ENCODE results near the gene KCNV2.

DNA sequence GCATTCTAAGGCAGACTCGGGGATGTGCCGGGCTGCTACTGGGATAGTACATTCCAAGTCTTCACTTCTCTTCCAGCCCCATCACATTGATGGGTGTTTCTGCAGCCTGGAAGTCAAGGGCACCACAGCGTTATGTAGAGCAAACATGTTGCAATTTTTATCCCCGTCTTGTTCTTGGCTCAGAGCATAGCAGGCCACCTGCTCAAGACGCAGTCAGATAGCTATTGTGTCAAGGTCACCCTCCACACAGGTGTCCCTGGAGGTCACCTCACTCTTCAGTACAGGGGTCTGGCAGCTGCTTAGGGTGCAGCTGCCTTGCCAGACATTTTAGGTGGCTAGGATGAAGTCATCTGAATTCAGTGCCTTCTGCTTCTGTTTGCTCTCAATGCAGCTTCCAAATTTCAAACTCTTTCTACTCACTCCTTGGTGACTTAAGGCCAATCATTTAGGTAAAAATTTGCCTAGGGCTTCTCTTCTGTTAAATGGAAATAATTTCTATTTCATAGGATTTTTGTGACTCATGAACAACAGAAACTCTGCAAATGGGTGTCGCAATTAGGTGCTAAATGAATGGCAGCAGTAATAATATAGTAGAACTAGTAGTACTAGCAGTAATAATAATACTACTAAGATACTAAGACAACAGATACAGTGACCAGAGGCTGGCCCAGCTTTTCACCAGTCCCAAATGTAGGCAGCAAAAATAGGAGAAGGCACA is 24.3 kb downstream of the KCNV2 start:
- TF ChIP-seq TAF1 (IDR thresholded peaks at IDR 0.05; ENCODE audit: low read depth) (no peak), ZBTB7A (IDR thresholded peaks at IDR 0.05; ENCODE audit: low read depth) (no peak), NFIC (IDR thresholded peaks at IDR 0.05) (no peak), CREB1 (IDR thresholded peaks at IDR 0.05; ENCODE audit: low read depth) (no peak), CEBPB (IDR thresholded peaks at IDR 0.05) (no peak), EP300 (IDR thresholded peaks at IDR 0.05; ENCODE audit: borderline replicate concordance) (no peak), TCF12 (IDR thresholded peaks at IDR 0.05; ENCODE audit: low read depth) (no peak), RAD21 (IDR thresholded peaks at IDR 0.05; ENCODE audit: low read depth) (no peak), FOXM1 (IDR thresholded peaks at IDR 0.05; ENCODE audit: borderline replicate concordance, low read depth) (no peak)
- TF ChIP-seq, protein P1, sequence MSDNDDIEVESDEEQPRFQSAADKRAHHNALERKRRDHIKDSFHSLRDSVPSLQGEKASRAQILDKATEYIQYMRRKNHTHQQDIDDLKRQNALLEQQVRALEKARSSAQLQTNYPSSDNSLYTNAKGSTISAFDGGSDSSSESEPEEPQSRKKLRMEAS (IDR thresholded peaks at IDR 0.05): no peak
- TF ChIP-seq, protein P2, sequence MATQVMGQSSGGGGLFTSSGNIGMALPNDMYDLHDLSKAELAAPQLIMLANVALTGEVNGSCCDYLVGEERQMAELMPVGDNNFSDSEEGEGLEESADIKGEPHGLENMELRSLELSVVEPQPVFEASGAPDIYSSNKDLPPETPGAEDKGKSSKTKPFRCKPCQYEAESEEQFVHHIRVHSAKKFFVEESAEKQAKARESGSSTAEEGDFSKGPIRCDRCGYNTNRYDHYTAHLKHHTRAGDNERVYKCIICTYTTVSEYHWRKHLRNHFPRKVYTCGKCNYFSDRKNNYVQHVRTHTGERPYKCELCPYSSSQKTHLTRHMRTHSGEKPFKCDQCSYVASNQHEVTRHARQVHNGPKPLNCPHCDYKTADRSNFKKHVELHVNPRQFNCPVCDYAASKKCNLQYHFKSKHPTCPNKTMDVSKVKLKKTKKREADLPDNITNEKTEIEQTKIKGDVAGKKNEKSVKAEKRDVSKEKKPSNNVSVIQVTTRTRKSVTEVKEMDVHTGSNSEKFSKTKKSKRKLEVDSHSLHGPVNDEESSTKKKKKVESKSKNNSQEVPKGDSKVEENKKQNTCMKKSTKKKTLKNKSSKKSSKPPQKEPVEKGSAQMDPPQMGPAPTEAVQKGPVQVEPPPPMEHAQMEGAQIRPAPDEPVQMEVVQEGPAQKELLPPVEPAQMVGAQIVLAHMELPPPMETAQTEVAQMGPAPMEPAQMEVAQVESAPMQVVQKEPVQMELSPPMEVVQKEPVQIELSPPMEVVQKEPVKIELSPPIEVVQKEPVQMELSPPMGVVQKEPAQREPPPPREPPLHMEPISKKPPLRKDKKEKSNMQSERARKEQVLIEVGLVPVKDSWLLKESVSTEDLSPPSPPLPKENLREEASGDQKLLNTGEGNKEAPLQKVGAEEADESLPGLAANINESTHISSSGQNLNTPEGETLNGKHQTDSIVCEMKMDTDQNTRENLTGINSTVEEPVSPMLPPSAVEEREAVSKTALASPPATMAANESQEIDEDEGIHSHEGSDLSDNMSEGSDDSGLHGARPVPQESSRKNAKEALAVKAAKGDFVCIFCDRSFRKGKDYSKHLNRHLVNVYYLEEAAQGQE (IDR thresholded peaks at IDR 0.05; ENCODE audit: low read depth): no peak
